BE2C (cell line): ENCODE results near the gene HS2ST1.
"Not testable (repeated sequence)": the region's sequence is repeated elsewhere in the genome, so short reads cannot be mapped to it uniquely, and the experiment has no call there.

Source experiments
- DNase-seq: peaks from one replicate; pipeline ENCODE4 v3.0.0-alpha.2; 2020
- H3K27me3 ChIP-seq: fragments of 250-450 bp; sonication (Bioruptor Pico); 2 replicates; pipeline ENCODE4 v1.5.1; 2020; ENCODE audit warnings: mild to moderate bottlenecking
- H3K36me3 ChIP-seq: fragments of 250-450 bp; sonication (Bioruptor Pico); 2 replicates; pipeline ENCODE4 v1.5.1; 2020; ENCODE audit warnings: mild to moderate bottlenecking
- H3K4me1 ChIP-seq: fragments of 250-450 bp; sonication (Bioruptor Pico); 2 replicates; pipeline ENCODE4 v1.5.1; 2020
- H3K4me3 ChIP-seq: 2 replicates; pipeline ENCODE4 v1.5.1; 2011; ENCODE audit warnings: low read depth, low read length
- H3K9me3 ChIP-seq: fragments of 250-450 bp; sonication (Bioruptor Pico); 2 replicates; pipeline ENCODE4 v1.5.1; 2020
- TF ChIP-seq, protein P1 (sequence below): IDR thresholded peaks from 2 replicates; pipeline ENCODE4 v1.5.1; 2012; ENCODE audit warnings: mild to moderate bottlenecking, low read depth, low read length

HS2ST1 gene

GRCh38 chr1:87061742-87062156, 147.3 kb downstream of the HS2ST1 start:
- TF ChIP-seq, protein P1, sequence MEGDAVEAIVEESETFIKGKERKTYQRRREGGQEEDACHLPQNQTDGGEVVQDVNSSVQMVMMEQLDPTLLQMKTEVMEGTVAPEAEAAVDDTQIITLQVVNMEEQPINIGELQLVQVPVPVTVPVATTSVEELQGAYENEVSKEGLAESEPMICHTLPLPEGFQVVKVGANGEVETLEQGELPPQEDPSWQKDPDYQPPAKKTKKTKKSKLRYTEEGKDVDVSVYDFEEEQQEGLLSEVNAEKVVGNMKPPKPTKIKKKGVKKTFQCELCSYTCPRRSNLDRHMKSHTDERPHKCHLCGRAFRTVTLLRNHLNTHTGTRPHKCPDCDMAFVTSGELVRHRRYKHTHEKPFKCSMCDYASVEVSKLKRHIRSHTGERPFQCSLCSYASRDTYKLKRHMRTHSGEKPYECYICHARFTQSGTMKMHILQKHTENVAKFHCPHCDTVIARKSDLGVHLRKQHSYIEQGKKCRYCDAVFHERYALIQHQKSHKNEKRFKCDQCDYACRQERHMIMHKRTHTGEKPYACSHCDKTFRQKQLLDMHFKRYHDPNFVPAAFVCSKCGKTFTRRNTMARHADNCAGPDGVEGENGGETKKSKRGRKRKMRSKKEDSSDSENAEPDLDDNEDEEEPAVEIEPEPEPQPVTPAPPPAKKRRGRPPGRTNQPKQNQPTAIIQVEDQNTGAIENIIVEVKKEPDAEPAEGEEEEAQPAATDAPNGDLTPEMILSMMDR, result no peak
- Histone ChIP-seq H3K4me1 (no peaks in the 10 kb centered on the region), H3K36me3 (no peaks in the 10 kb centered on the region)

GRCh38 chr1:87062687-87063086, 148.3 kb downstream of the HS2ST1 start:
- Histone ChIP-seq H3K4me3 (no peak overlapping the region), H3K27me3 (no peaks in the 10 kb centered on the region), H3K4me1 (no peaks in the 10 kb centered on the region), H3K36me3 (no peaks in the 10 kb centered on the region), H3K9me3 (no peaks in the 10 kb centered on the region)
- TF ChIP-seq, protein P1, result no peak
- no peak for DNase-seq

More at GRCh38 chr1:87061742-87062156, 147.3 kb downstream of the HS2ST1 start:
- H3K27me3 ChIP-seq, result no peaks in the 10 kb centered on the region
- no peak for DNase-seq
- H3K4me3 ChIP-seq, result no peak overlapping the region
- no peaks in the 10 kb centered on the region for H3K9me3 ChIP-seq

- no peaks in the 10 kb centered on the region for H3K9me3 ChIP-seq
- no peak overlapping the region for H3K4me3 ChIP-seq
- no peaks in the 10 kb centered on the region for H3K4me1 ChIP-seq
- TF ChIP-seq, protein P1, result no peak
- no peaks in the 10 kb centered on the region for H3K36me3 ChIP-seq
- no peaks in the 10 kb centered on the region for H3K27me3 ChIP-seq
- no peak for DNase-seq
These were observed 149.9 kb downstream of the HS2ST1 start for GRCh38 chr1:87064309-87064708.

DNA sequence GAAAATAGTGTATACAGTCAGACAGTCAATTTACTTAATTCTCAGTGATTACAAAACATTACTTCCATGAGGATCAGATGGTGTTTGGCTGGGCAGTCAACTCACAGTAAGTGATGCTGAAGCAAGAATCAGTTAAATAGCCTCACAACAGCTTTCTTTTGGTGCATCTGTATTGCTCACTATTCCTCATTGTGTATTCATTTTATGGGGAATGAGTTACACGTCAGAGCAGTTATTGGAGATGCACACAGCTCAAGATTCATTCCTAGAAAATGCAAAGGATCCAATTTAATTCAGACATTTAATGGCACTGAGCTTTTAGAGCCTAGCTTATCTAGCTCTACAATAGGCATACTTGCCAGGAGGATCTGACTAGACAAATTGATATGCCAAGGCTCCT, 150.6 kb downstream of the HS2ST1 start:
- no peaks in the 10 kb centered on the region for H3K4me1 ChIP-seq
- TF ChIP-seq, protein P1, result no peak
- H3K4me3 ChIP-seq, result no peak overlapping the region
- no peaks in the 10 kb centered on the region for H3K36me3 ChIP-seq
- no peaks in the 10 kb centered on the region for H3K9me3 ChIP-seq
- H3K27me3 ChIP-seq, result no peaks in the 10 kb centered on the region
- DNase-seq, result no peak

DNA sequence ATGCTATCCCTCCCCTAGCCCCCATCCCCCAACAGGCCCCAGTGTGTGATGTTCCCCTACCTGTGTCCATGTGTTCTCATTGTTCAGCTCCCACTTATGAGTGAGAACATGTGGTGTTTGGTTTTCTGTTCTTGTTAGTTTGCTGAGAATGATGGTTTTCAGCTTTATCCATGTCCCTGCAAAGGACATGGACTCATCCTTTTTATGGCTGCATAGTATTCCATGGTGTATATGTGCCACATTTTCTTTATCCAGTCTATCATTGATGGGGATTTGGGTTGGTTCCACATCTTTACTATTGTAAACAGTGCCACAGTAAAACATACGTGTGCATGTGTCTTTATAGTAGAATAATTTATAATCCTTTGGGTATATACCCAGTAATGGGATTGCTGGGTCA, 152.3 kb downstream of the HS2ST1 start:
- not testable (repeated sequence) for H3K27me3 ChIP-seq, H3K36me3 ChIP-seq, H3K4me1 ChIP-seq, DNase-seq, H3K9me3 ChIP-seq, H3K4me3 ChIP-seq

- H3K36me3 ChIP-seq, result no peaks in the 10 kb centered on the region
- H3K4me1 ChIP-seq, result no peaks in the 10 kb centered on the region
- no peak for DNase-seq
These were observed 158.0 kb downstream of the HS2ST1 start for GRCh38 chr1:87072411-87072810.

DNA sequence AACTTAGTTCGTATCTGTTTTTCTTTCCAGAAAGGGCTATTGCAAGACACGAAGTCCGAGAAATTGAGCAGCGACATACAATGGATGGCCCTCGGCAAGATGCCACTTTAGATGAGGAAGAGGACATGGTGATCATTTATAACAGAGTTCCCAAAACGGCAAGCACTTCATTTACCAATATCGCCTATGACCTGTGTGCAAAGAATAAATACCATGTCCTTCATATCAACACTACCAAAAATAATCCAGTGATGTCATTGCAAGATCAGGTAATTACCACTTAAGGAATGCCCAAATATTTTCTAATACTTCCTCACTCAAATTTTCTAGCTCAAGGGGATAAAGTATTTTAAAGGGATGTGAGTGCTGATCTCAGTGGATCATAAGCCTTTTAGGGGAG, 158.5 kb downstream of the HS2ST1 start:
- TF ChIP-seq, protein P1, result no peak
- Histone ChIP-seq H3K27me3 (no peaks in the 10 kb centered on the region), H3K36me3 (no peaks in the 10 kb centered on the region), H3K4me1 (no peaks in the 10 kb centered on the region), H3K9me3 (no peaks in the 10 kb centered on the region), H3K4me3 (no peak overlapping the region)
- no peak for DNase-seq

More at GRCh38 chr1:87072411-87072810, 158.0 kb downstream of the HS2ST1 start:
- no peak overlapping the region for H3K4me3 ChIP-seq
- no peaks in the 10 kb centered on the region for H3K27me3 ChIP-seq
- no peaks in the 10 kb centered on the region for H3K9me3 ChIP-seq
- TF ChIP-seq, protein P1, result no peak
